ENCODE measurements around the gene SMG5. TPM values are rescaled to one million over a fixed set of nuclear protein-coding genes. Genes with fewer than 3 reads are reported as not detected.

Gene SMG5
- total RNA-seq, 1 experiment from 2014 or later = 129 TPM

- no peaks in the 10 kb centered on the region for H3K36me3 ChIP-seq (ENCODE audit: insufficient read depth, low read length, poor library complexity, severe bottlenecking)
- no TSS peak for BruUV-seq (replicated peaks)
- H3K4me3 ChIP-seq (ENCODE audit: low read depth, low read length, poor library complexity, severe bottlenecking) = no peak overlapping the region
- ChIA-PET CTCF (interaction anchor here (0.6 kb wide), 1 partner anchor 100 kb away, joined by 8 read pairs; no protein-coding TSS in a partner anchor), POLR2A (ENCODE audit: low non-redundant PET) (no interaction called here)
- TF ChIP-seq EZH2 (IDR thresholded peaks at IDR 0.05; ENCODE audit: borderline replicate concordance, low read depth, low read length, poor library complexity, severe bottlenecking) = no peak
- TF ChIP-seq CTCF (conservative IDR thresholded peaks at IDR 0.05; ENCODE audit: low read depth, low read length) = no peak
- H3K27ac ChIP-seq (ENCODE audit: low read depth, low read length, poor library complexity, severe bottlenecking) = no peak overlapping the region
- DNase-seq (ENCODE audit: low spot score) = no peak
- peaks cover 2% of the 10 kb centered on the region for H3K4me1 ChIP-seq (ENCODE audit: insufficient read depth, low read length, poor library complexity, severe bottlenecking)
- H3K9me3 ChIP-seq (ENCODE audit: low read depth, low read length, poor library complexity, severe bottlenecking) = no peaks in the 10 kb centered on the region
- intact Hi-C loops (cut with micrococcal nuclease; ENCODE audit: unreplicated experiment) = no loop called here
- no peaks in the 10 kb centered on the region for H3K27me3 ChIP-seq (replicated peaks; ENCODE audit: insufficient read depth, low read depth, low read length, poor library complexity)
These were observed 3.4 kb upstream of the SMG5 start for GRCh38 chr1:156286061-156286460.

- ChIA-PET CTCF (no interaction called here), POLR2A (ENCODE audit: low non-redundant PET) (no interaction called here)
- DNase-seq (ENCODE audit: low spot score) = no peak
These were observed 2.8 kb upstream of the SMG5 start for GRCh38 chr1:156285437-156285836.

GRCh38 chr1:156284757-156285156 lies 2.1 kb upstream of the SMG5 start:
- Histone ChIP-seq H3K27ac (ENCODE audit: low read depth, low read length, poor library complexity, severe bottlenecking) (no peak overlapping the region), H3K9me3 (ENCODE audit: low read depth, low read length, poor library complexity, severe bottlenecking) (no peaks in the 10 kb centered on the region), H3K4me1 (ENCODE audit: insufficient read depth, low read length, poor library complexity, severe bottlenecking) (peaks cover 8% of the 10 kb centered on the region), H3K36me3 (ENCODE audit: insufficient read depth, low read length, poor library complexity, severe bottlenecking) (peaks cover 7% of the 10 kb centered on the region), H3K4me3 (ENCODE audit: low read depth, low read length, poor library complexity, severe bottlenecking) (no peak overlapping the region), H3K27me3 (replicated peaks; ENCODE audit: insufficient read depth, low read depth, low read length, poor library complexity) (no peaks in the 10 kb centered on the region)
- BruUV-seq (replicated peaks) = no TSS peak
- no peak for TF ChIP-seq CTCF (conservative IDR thresholded peaks at IDR 0.05; ENCODE audit: low read depth, low read length)
- no peak for TF ChIP-seq EZH2 (IDR thresholded peaks at IDR 0.05; ENCODE audit: borderline replicate concordance, low read depth, low read length, poor library complexity, severe bottlenecking)
- ChIA-PET CTCF (no interaction called here), POLR2A (ENCODE audit: low non-redundant PET) (no interaction called here)
- no peak for DNase-seq (ENCODE audit: low spot score)
- intact Hi-C loops (cut with micrococcal nuclease; ENCODE audit: unreplicated experiment) = no loop called here

More at GRCh38 chr1:156285437-156285836, 2.8 kb upstream of the SMG5 start:
- Histone ChIP-seq H3K4me3 (ENCODE audit: low read depth, low read length, poor library complexity, severe bottlenecking) (no peak overlapping the region), H3K36me3 (ENCODE audit: insufficient read depth, low read length, poor library complexity, severe bottlenecking) (peaks cover under 1% of the 10 kb centered on the region), H3K27ac (ENCODE audit: low read depth, low read length, poor library complexity, severe bottlenecking) (no peak overlapping the region), H3K27me3 (replicated peaks; ENCODE audit: insufficient read depth, low read depth, low read length, poor library complexity) (no peaks in the 10 kb centered on the region), H3K4me1 (ENCODE audit: insufficient read depth, low read length, poor library complexity, severe bottlenecking) (peaks cover 8% of the 10 kb centered on the region), H3K9me3 (ENCODE audit: low read depth, low read length, poor library complexity, severe bottlenecking) (no peaks in the 10 kb centered on the region)
- BruUV-seq (replicated peaks) = no TSS peak
- no peak for TF ChIP-seq CTCF (conservative IDR thresholded peaks at IDR 0.05; ENCODE audit: low read depth, low read length)
- intact Hi-C loops (cut with micrococcal nuclease; ENCODE audit: unreplicated experiment) = no loop called here
